Measurements from ENCODE around the gene SH3RF3. TPM values are rescaled to one million over a fixed set of nuclear protein-coding genes. Genes with fewer than 3 reads are reported as not detected.

Gene SH3RF3
- total RNA-seq, 1 experiment from 2014 or later: 0.98 TPM

GRCh38 chr2:109453371-109453995, 324.5 kb downstream of the SH3RF3 start:
- no TSS peak for BruUV-seq (replicated peaks)
- ChIA-PET POLR2A (no interaction called here), CTCF (no interaction called here)
- no peaks in the 10 kb centered on the region for H3K36me3 ChIP-seq (ENCODE audit: control insufficient read depth, insufficient read depth, low read length)
- H3K27me3 ChIP-seq (replicated peaks; ENCODE audit: control insufficient read depth, insufficient read depth, low read length): no peaks in the 10 kb centered on the region
- no peaks in the 10 kb centered on the region for H3K9me3 ChIP-seq
- DNase-seq: peak in 1 of 2 experiments; percentile 21
- H3K27ac Mint-ChIP-seq (ENCODE audit: unreplicated experiment): no peak overlapping the region
- no peaks in the 10 kb centered on the region for H3K36me3 Mint-ChIP-seq (ENCODE audit: insufficient read depth, unreplicated experiment)
- intact Hi-C loops (cut with micrococcal nuclease; ENCODE audit: unreplicated experiment): no loop called here
- H3K4me3 ChIP-seq (ENCODE audit: low read depth, low read length): no peak overlapping the region
- no peak for TF ChIP-seq CTCF (IDR thresholded peaks at IDR 0.05; ENCODE audit: insufficient read depth in 1 of 2, low read depth in 1 of 2, low read length in 1 of 2, severe bottlenecking in 1 of 2, unreplicated experiment in 1 of 2)
- no peaks in the 10 kb centered on the region for H3K4me1 Mint-ChIP-seq (ENCODE audit: low read depth, unreplicated experiment)
- H3K27me3 Mint-ChIP-seq (ENCODE audit: insufficient read depth, unreplicated experiment): peaks cover 5% of the 10 kb centered on the region
- H3K9me3 Mint-ChIP-seq (ENCODE audit: unreplicated experiment): no peaks in the 10 kb centered on the region
- no peak overlapping the region for H3K4me3 Mint-ChIP-seq (ENCODE audit: unreplicated experiment)
- no peaks in the 10 kb centered on the region for H3K4me1 ChIP-seq

GRCh38 chr2:109454304-109454703, 325.3 kb downstream of the SH3RF3 start:
- H3K4me3 Mint-ChIP-seq (ENCODE audit: unreplicated experiment): no peak overlapping the region
- H3K4me1 Mint-ChIP-seq (ENCODE audit: low read depth, unreplicated experiment): no peaks in the 10 kb centered on the region
- H3K27me3 ChIP-seq (replicated peaks; ENCODE audit: control insufficient read depth, insufficient read depth, low read length): no peaks in the 10 kb centered on the region
- no peak for TF ChIP-seq CTCF (IDR thresholded peaks at IDR 0.05; ENCODE audit: insufficient read depth in 1 of 2, low read depth in 1 of 2, low read length in 1 of 2, severe bottlenecking in 1 of 2, unreplicated experiment in 1 of 2)
- H3K4me3 ChIP-seq (ENCODE audit: low read depth, low read length): no peak overlapping the region
- no peaks in the 10 kb centered on the region for H3K36me3 Mint-ChIP-seq (ENCODE audit: insufficient read depth, unreplicated experiment)
- peak in 1 of 2 experiments; percentile 20 for DNase-seq
- POLR2A ChIA-PET: no interaction called here
- no TSS peak for BruUV-seq (replicated peaks)
- H3K27me3 Mint-ChIP-seq (ENCODE audit: insufficient read depth, unreplicated experiment): peaks cover 5% of the 10 kb centered on the region
- no peak overlapping the region for H3K27ac Mint-ChIP-seq (ENCODE audit: unreplicated experiment)
- no peaks in the 10 kb centered on the region for H3K36me3 ChIP-seq (ENCODE audit: control insufficient read depth, insufficient read depth, low read length)
- H3K9me3 Mint-ChIP-seq (ENCODE audit: unreplicated experiment): no peaks in the 10 kb centered on the region
- CTCF ChIA-PET: no interaction called here
- H3K4me1 ChIP-seq: no peaks in the 10 kb centered on the region
- intact Hi-C loops (cut with micrococcal nuclease; ENCODE audit: unreplicated experiment): no loop called here
- no peaks in the 10 kb centered on the region for H3K9me3 ChIP-seq

GRCh38 chr2:109454765-109455394, 325.9 kb downstream of the SH3RF3 start:
- ChIA-PET POLR2A (no interaction called here), CTCF (no interaction called here)
- H3K9me3 Mint-ChIP-seq (ENCODE audit: unreplicated experiment): no peaks in the 10 kb centered on the region
- Histone ChIP-seq H3K9me3 (no peaks in the 10 kb centered on the region), H3K27me3 (replicated peaks; ENCODE audit: control insufficient read depth, insufficient read depth, low read length) (no peaks in the 10 kb centered on the region), H3K4me1 (no peaks in the 10 kb centered on the region), H3K4me3 (ENCODE audit: low read depth, low read length) (no peak overlapping the region), H3K36me3 (ENCODE audit: control insufficient read depth, insufficient read depth, low read length) (no peaks in the 10 kb centered on the region)
- no TSS peak for BruUV-seq (replicated peaks)
- no peaks in the 10 kb centered on the region for H3K4me1 Mint-ChIP-seq (ENCODE audit: low read depth, unreplicated experiment)
- peak in 1 of 2 experiments; percentile 17 for DNase-seq
- H3K4me3 Mint-ChIP-seq (ENCODE audit: unreplicated experiment): no peak overlapping the region
- no peak for TF ChIP-seq CTCF (IDR thresholded peaks at IDR 0.05; ENCODE audit: insufficient read depth in 1 of 2, low read depth in 1 of 2, low read length in 1 of 2, severe bottlenecking in 1 of 2, unreplicated experiment in 1 of 2)
- no peaks in the 10 kb centered on the region for H3K36me3 Mint-ChIP-seq (ENCODE audit: insufficient read depth, unreplicated experiment)
- H3K27me3 Mint-ChIP-seq (ENCODE audit: insufficient read depth, unreplicated experiment): peaks cover 5% of the 10 kb centered on the region
- intact Hi-C loops (cut with micrococcal nuclease; ENCODE audit: unreplicated experiment): no loop called here
- H3K27ac Mint-ChIP-seq (ENCODE audit: unreplicated experiment): no peak overlapping the region

Data from Caco-2 (cell line).